Gastrocnemius medialis (tissue), 4 donors: ENCODE results near the gene GAL3ST3.

Experiments
- POLR2A ChIP-seq, 2 donors: fragments of 450-650 bp; IDR thresholded peaks; one replicate each; pipeline ENCODE4 v1.6.1; 2017; ENCODE audit warnings: antibody characterized with exemption in 2 of 2, mild to moderate bottlenecking in 2 of 2, moderate library complexity in 2 of 2
- TF ChIP-seq, protein P1 (sequence below), 5 experiments: fragments of 450-650 bp in 3 of 5; fragments of 200-600 bp in 2 of 5; sonication (generic) in 2 of 5; IDR thresholded peaks in 4 of 5; conservative IDR thresholded peaks in 1 of 5; 1 replicate in 4 of 5; 2 replicates in 1 of 5; pipeline ENCODE4 v1.5.1; 2016 to 2019; ENCODE audit warnings: antibody characterized with exemption in 5 of 5, mild to moderate bottlenecking in 3 of 5, moderate library complexity in 3 of 5

DNA sequence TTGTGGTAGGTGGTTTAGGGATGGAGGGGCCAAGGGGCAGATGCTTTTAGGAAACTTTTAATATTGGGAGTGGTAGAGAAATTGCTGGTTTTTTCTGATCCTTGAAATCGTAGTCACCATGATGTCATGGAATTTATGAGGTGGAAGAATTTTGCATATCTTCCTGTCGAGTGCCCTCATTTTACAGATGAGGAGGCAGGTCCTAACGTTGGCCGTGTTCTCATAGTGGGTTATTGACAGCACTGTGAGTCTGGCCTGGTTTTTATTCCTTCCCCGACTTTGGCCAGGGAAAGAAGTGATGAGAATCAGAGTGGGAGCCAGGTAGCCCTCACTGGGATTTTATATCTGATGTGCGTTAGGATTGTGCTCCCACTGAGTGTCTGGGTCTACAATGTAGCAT, 12.3 kb upstream of the GAL3ST3 start:
- no peak for TF ChIP-seq POLR2A (IDR thresholded peaks at IDR 0.05)
- TF ChIP-seq, protein P1, sequence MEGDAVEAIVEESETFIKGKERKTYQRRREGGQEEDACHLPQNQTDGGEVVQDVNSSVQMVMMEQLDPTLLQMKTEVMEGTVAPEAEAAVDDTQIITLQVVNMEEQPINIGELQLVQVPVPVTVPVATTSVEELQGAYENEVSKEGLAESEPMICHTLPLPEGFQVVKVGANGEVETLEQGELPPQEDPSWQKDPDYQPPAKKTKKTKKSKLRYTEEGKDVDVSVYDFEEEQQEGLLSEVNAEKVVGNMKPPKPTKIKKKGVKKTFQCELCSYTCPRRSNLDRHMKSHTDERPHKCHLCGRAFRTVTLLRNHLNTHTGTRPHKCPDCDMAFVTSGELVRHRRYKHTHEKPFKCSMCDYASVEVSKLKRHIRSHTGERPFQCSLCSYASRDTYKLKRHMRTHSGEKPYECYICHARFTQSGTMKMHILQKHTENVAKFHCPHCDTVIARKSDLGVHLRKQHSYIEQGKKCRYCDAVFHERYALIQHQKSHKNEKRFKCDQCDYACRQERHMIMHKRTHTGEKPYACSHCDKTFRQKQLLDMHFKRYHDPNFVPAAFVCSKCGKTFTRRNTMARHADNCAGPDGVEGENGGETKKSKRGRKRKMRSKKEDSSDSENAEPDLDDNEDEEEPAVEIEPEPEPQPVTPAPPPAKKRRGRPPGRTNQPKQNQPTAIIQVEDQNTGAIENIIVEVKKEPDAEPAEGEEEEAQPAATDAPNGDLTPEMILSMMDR (IDR thresholded peaks at IDR 0.05 in 4 of 5, conservative IDR thresholded peaks at IDR 0.05 in 1 of 5): no peak
